22Rv1 (cell line): Measurements from ENCODE around the gene TRHDE.

ENCODE experiments used
- ZFX ChIP-seq: fragments of 450-650 bp; IDR thresholded peaks from 2 replicates; pipeline ENCODE4 v1.6.1; 2017; ENCODE audit warnings: antibody characterized with exemption, borderline replicate concordance
- TF ChIP-seq, protein P1 (sequence below): fragments of 450-650 bp; IDR thresholded peaks from 2 replicates; pipeline ENCODE4 v1.5.1; 2017; ENCODE audit warnings: mild to moderate bottlenecking

GRCh38 chr12:72276181-72276805 is 4.1 kb downstream of the TRHDE start:
- TF ChIP-seq, protein P1, sequence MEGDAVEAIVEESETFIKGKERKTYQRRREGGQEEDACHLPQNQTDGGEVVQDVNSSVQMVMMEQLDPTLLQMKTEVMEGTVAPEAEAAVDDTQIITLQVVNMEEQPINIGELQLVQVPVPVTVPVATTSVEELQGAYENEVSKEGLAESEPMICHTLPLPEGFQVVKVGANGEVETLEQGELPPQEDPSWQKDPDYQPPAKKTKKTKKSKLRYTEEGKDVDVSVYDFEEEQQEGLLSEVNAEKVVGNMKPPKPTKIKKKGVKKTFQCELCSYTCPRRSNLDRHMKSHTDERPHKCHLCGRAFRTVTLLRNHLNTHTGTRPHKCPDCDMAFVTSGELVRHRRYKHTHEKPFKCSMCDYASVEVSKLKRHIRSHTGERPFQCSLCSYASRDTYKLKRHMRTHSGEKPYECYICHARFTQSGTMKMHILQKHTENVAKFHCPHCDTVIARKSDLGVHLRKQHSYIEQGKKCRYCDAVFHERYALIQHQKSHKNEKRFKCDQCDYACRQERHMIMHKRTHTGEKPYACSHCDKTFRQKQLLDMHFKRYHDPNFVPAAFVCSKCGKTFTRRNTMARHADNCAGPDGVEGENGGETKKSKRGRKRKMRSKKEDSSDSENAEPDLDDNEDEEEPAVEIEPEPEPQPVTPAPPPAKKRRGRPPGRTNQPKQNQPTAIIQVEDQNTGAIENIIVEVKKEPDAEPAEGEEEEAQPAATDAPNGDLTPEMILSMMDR, result no peak
- no peak for TF ChIP-seq ZFX
